Erythroblast (primary cell): ENCODE data around the gene PRMT7.

Experiments used
- GATA1 ChIP-seq: IDR thresholded peaks from 2 replicates; pipeline ENCODE4 v1.6.1; 2011; ENCODE audit warnings: low read depth, mild to moderate bottlenecking, control low read depth, low read length, moderate library complexity
- POLR2A ChIP-seq: IDR thresholded peaks from 2 replicates; pipeline ENCODE4 v1.6.1; 2011; ENCODE audit warnings: mild to moderate bottlenecking, low read length

- TF ChIP-seq POLR2A (no peak), GATA1 (no peak)
Measured at GRCh38 chr16:68369697-68370580, 59.1 kb downstream of the PRMT7 start.
